ENCODE measurements around the gene CCSER1.
"Not testable (repeated sequence)": the region's sequence is repeated elsewhere in the genome, so short reads cannot be mapped to it uniquely, and the experiment has no call there.

The CCSER1 gene

GRCh38 chr4:90474484-90474883, 347.3 kb downstream of the CCSER1 start:
- ATAC-seq (no peak), DNase-seq (no peak)
- H3K27ac Mint-ChIP-seq = no peak overlapping the region
- H3K9me3 Mint-ChIP-seq = no peaks in the 10 kb centered on the region
- no peaks in the 10 kb centered on the region for H3K4me1 Mint-ChIP-seq
- no peaks in the 10 kb centered on the region for H3K27me3 Mint-ChIP-seq
- H3K4me3 Mint-ChIP-seq = no peak overlapping the region

DNA sequence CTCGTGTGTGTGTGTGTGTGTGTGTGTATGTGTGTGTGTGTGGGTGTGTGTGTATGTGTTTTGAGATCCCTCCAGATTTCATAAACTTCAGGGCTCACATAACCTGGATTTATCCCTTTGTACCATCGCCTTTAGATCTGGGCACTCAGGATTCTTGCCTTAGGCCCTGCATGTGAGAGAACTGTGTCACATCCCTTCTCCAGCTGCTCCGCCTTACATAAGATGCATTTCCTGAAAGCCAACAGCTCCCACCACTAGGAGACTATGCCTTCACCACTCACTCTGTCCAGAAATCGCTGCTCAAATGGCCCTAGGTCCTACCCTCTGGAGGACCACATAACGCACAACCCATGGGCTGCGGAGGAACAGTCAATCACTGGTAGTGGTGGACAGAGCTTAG, 348.8 kb downstream of the CCSER1 start:
- Mint-ChIP-seq H3K4me1 (no peaks in the 10 kb centered on the region), H3K27ac (no peak overlapping the region), H3K27me3 (no peaks in the 10 kb centered on the region), H3K9me3 (no peaks in the 10 kb centered on the region), H3K4me3 (no peak overlapping the region)
- DNase-seq (no peak), ATAC-seq (no peak)

GRCh38 chr4:90476586-90476985, 349.4 kb downstream of the CCSER1 start:
- Mint-ChIP-seq H3K27me3 (no peaks in the 10 kb centered on the region), H3K27ac (no peak overlapping the region), H3K4me3 (no peak overlapping the region), H3K4me1 (no peaks in the 10 kb centered on the region), H3K9me3 (no peaks in the 10 kb centered on the region)
- ATAC-seq = no peak
- DNase-seq = no peak

- not testable (repeated sequence) for H3K27me3 Mint-ChIP-seq, H3K27ac Mint-ChIP-seq, H3K4me3 Mint-ChIP-seq, H3K4me1 Mint-ChIP-seq, DNase-seq, ATAC-seq
- H3K9me3 Mint-ChIP-seq = peaks cover 12 to 19% of the 10 kb centered on the region in 2 donors
Measured at GRCh38 chr4:90484894-90485293, 357.7 kb downstream of the CCSER1 start.

DNA sequence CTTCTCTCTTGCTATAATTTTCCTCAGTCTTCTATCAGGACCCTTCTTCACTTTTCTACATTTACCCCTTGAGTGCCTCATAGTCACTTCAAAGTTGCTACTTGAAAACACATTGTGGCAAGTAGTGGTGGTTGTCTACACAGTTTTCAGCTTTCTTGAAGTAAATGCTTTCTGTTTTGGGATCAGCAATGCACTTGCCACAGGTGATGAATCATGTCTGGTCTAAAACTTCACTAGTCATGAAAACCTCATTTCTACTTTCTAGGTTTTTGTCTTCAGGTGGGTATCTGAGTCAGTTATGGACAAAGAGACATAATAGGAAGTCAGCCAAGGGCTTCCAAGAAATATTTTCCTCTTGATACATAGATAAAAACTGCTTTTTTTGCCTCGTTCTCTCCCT, 359.2 kb downstream of the CCSER1 start:
- no peak for DNase-seq
- H3K4me1 Mint-ChIP-seq = no peaks in the 10 kb centered on the region
- H3K27me3 Mint-ChIP-seq = no peaks in the 10 kb centered on the region
- no peak for ATAC-seq
- no peak overlapping the region for H3K4me3 Mint-ChIP-seq
- H3K9me3 Mint-ChIP-seq = peaks cover 12 to 19% of the 10 kb centered on the region in 2 donors
- no peak overlapping the region for H3K27ac Mint-ChIP-seq

DNA sequence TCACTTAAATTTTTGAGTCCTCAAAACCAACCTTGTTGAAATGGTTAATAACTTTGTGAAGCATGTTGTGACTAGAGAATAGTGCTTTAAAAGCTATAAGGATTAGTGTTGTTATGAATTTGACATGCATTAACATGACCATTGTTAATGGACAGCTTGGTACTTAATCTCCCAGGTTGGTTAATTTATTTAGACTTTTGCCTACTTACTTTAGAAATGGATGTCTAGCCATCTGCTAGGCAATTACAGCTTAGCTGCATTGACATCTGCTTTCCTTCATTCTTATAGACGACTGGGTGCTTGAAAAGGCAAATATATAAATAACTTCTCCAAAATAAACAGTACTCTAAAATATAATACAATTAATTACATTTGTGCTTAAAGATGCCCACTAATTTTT, 368.0 kb downstream of the CCSER1 start:
- no peak for ATAC-seq
- Mint-ChIP-seq H3K4me1 (no peaks in the 10 kb centered on the region), H3K27me3 (no peaks in the 10 kb centered on the region)

DNA sequence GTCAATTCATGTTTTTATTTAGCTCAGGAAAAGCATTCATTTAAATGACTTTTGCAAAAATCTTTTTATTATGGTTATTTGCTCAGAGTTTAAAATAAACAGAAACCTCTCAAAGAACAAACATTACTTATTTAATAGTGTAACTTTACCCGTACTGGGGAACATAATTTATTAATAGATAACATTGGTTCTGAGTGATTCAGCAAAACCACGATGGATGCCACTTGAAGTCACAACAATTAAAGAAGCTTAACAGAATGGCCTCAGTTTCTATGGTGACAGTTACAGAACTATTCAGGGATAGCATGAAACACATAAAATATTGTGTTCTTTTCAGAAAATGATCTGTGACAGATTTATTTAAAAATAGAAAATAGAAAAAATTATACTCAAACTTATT, 368.7 kb downstream of the CCSER1 start:
- Mint-ChIP-seq H3K4me1 (no peaks in the 10 kb centered on the region), H3K27ac (no peak overlapping the region), H3K27me3 (no peaks in the 10 kb centered on the region), H3K9me3 (peaks cover 0 to 10% of the 10 kb centered on the region in 2 donors), H3K4me3 (no peak overlapping the region)
- ATAC-seq (no peak), DNase-seq (no peak)

More for the DNA sequence above, 368.0 kb downstream of the CCSER1 start:
- no peak for DNase-seq
- Mint-ChIP-seq H3K9me3 (peaks cover 0 to 10% of the 10 kb centered on the region in 2 donors), H3K4me3 (no peak overlapping the region), H3K27ac (no peak overlapping the region)

- DNase-seq (no peak), ATAC-seq (no peak)
- no peaks in the 10 kb centered on the region for H3K27me3 Mint-ChIP-seq
- H3K4me3 Mint-ChIP-seq = no peak overlapping the region
- no peaks in the 10 kb centered on the region for H3K4me1 Mint-ChIP-seq
- H3K27ac Mint-ChIP-seq = no peak overlapping the region
- H3K9me3 Mint-ChIP-seq = peaks cover 6 to 7% of the 10 kb centered on the region in 2 donors
Measured at GRCh38 chr4:90498175-90498574, 371.0 kb downstream of the CCSER1 start.

- H3K4me1 Mint-ChIP-seq = no peaks in the 10 kb centered on the region
- H3K27me3 Mint-ChIP-seq = no peaks in the 10 kb centered on the region
- no peak for ATAC-seq
- no peak overlapping the region for H3K4me3 Mint-ChIP-seq
- H3K9me3 Mint-ChIP-seq = peaks cover 12 to 17% of the 10 kb centered on the region in 2 donors
- H3K27ac Mint-ChIP-seq = no peak overlapping the region
- DNase-seq = no peak
Measured at GRCh38 chr4:90503677-90504076, 376.5 kb downstream of the CCSER1 start.

- Mint-ChIP-seq H3K9me3 (peaks cover 7% of the 10 kb centered on the region in 2 donors), H3K27me3 (no peaks in the 10 kb centered on the region), H3K4me3 (no peak overlapping the region), H3K4me1 (no peaks in the 10 kb centered on the region), H3K27ac (no peak overlapping the region)
- DNase-seq (no peak), ATAC-seq (no peak)
Measured at GRCh38 chr4:90515191-90515590, 388.0 kb downstream of the CCSER1 start.

DNA sequence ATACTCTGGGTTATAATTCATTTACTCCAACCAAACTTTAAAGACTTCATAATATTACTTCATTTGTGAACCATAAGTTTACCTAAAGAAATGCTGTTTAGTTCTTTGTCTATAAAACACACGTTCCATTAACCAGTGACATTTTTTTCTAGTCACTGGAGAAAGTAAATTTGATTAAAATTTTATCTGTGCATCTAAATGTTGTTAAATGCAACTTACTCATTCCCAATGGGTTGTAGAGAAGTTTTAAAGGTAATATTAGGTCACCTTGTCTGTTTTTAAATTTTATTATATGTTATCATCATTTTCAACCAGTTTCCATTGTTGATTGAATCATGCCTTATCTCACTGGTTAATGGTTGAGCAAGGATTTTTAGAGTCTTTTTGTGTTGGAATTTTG, 401.4 kb downstream of the CCSER1 start:
- no peaks in the 10 kb centered on the region for H3K9me3 Mint-ChIP-seq
- H3K27me3 Mint-ChIP-seq = no peaks in the 10 kb centered on the region
- H3K4me1 Mint-ChIP-seq = no peaks in the 10 kb centered on the region
- no peak for ATAC-seq
- no peak overlapping the region for H3K27ac Mint-ChIP-seq
- H3K4me3 Mint-ChIP-seq = no peak overlapping the region
- DNase-seq = no peak

- Mint-ChIP-seq H3K4me3 (no peak overlapping the region), H3K4me1 (no peaks in the 10 kb centered on the region), H3K27ac (no peak overlapping the region), H3K9me3 (peaks cover 0 to 5% of the 10 kb centered on the region in 2 donors), H3K27me3 (no peaks in the 10 kb centered on the region)
- ATAC-seq (no peak), DNase-seq (no peak)
Measured at GRCh38 chr4:90536408-90536807, 409.2 kb downstream of the CCSER1 start.

GRCh38 chr4:90537491-90537890, 410.3 kb downstream of the CCSER1 start:
- ATAC-seq (no peak), DNase-seq (no peak)
- Mint-ChIP-seq H3K27ac (no peak overlapping the region), H3K4me3 (no peak overlapping the region), H3K27me3 (no peaks in the 10 kb centered on the region), H3K9me3 (peaks cover 0 to 5% of the 10 kb centered on the region in 2 donors), H3K4me1 (no peaks in the 10 kb centered on the region)

GRCh38 chr4:90540536-90540935, 413.3 kb downstream of the CCSER1 start:
- no peak overlapping the region for H3K27ac Mint-ChIP-seq
- no peak overlapping the region for H3K4me3 Mint-ChIP-seq
- DNase-seq (no peak), ATAC-seq (no peak)
- H3K9me3 Mint-ChIP-seq = peaks cover 0 to 5% of the 10 kb centered on the region in 2 donors
- H3K4me1 Mint-ChIP-seq = no peaks in the 10 kb centered on the region
- H3K27me3 Mint-ChIP-seq = no peaks in the 10 kb centered on the region

DNA sequence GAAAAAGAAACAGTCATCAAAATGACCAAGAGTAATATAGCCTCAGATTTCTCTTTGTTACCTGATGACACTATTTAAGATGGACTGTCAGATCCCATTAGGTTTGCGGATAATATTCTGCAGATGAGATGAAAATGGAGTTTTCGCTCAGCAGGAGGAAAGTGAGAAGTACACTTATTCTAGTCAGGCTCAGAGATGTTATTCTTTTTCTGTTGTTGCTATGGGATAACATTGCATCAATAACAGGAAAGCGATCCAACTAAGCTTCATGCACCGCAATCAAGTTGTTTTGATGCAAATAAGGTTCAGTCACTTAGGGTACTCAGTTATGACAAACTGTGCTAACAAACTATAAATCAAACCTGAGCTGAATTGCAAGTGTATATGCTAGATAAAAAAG, 415.0 kb downstream of the CCSER1 start:
- no peak for ATAC-seq
- H3K4me3 Mint-ChIP-seq = no peak overlapping the region
- H3K27me3 Mint-ChIP-seq = no peaks in the 10 kb centered on the region
- H3K4me1 Mint-ChIP-seq = no peaks in the 10 kb centered on the region
- no peak overlapping the region for H3K27ac Mint-ChIP-seq
- DNase-seq = no peak
- peaks cover 0 to 5% of the 10 kb centered on the region in 2 donors for H3K9me3 Mint-ChIP-seq

GRCh38 chr4:90543419-90544170, 416.4 kb downstream of the CCSER1 start:
- H3K9me3 Mint-ChIP-seq = no peaks in the 10 kb centered on the region
- no peaks in the 10 kb centered on the region for H3K27me3 Mint-ChIP-seq
- DNase-seq (no peak), ATAC-seq (no peak)
- H3K27ac Mint-ChIP-seq = no peak overlapping the region
- no peaks in the 10 kb centered on the region for H3K4me1 Mint-ChIP-seq
- no peak overlapping the region for H3K4me3 Mint-ChIP-seq

- no peaks in the 10 kb centered on the region for H3K27me3 Mint-ChIP-seq
- H3K4me3 Mint-ChIP-seq = no peak overlapping the region
- H3K27ac Mint-ChIP-seq = no peak overlapping the region
- no peaks in the 10 kb centered on the region for H3K9me3 Mint-ChIP-seq
- ATAC-seq (no peak), DNase-seq (no peak)
- H3K4me1 Mint-ChIP-seq = no peaks in the 10 kb centered on the region
Measured at GRCh38 chr4:90544532-90545045, 417.4 kb downstream of the CCSER1 start.
